Peyer's patch (tissue), 4 donors: ENCODE measurements around the gene FHL1.

Experiments used
- CTCF ChIP-seq, 6 experiments: fragments of 450-650 bp in 4 of 6; fragments of 200-600 bp in 2 of 6; sonication (generic) in 1 of 6; IDR thresholded peaks; one replicate each; pipeline ENCODE4 v1.5.1; 2017 to 2019; ENCODE audit warnings: antibody characterized with exemption in 6 of 6, mild to moderate bottlenecking in 3 of 6, moderate library complexity in 1 of 6
- POLR2A ChIP-seq, 2 donors: fragments of 450-650 bp; IDR thresholded peaks; one replicate each; pipeline ENCODE4 v1.5.1; 2017; ENCODE audit warnings: antibody characterized with exemption in 2 of 2, mild to moderate bottlenecking in 2 of 2, moderate library complexity in 2 of 2

- no peak for TF ChIP-seq CTCF (IDR thresholded peaks at IDR 0.05)
- no peak for TF ChIP-seq POLR2A (IDR thresholded peaks at IDR 0.05)
These were observed 9.3 kb downstream of the FHL1 start for GRCh38 chrX:136156560-136157117.
